Upper lobe of left lung (tissue), 6 donors: Measurements from ENCODE around the gene ARAP2. TPM values are rescaled to one million over a fixed set of nuclear protein-coding genes. Genes with fewer than 3 reads are reported as not detected.

Experiments used
- ATAC-seq, 2 donors: fragments of 200-7000 bp; cut with Tn5 transposase; one replicate each; pipeline ENCODE4 v1.9.1; 2022; ENCODE audit warnings: mild to moderate bottlenecking in 2 of 2, moderate library complexity in 2 of 2; ENCODE audit not compliant: low FRiP score in 2 of 2
- DNase-seq, 2 donors: peaks; one replicate each; pipeline ENCODE4 v3.0.0-alpha.2; 2019 to 2020
- H3K27ac ChIP-seq, 4 donors: fragments of 200-600 bp; sonication (generic); one replicate each; pipeline ENCODE4 v1.5.1; 2016 to 2019
- H3K27me3 ChIP-seq, 4 donors: fragments of 200-600 bp; sonication (generic); one replicate each; pipeline ENCODE4 v1.5.1; 2017 to 2019
- H3K36me3 ChIP-seq, 4 donors: fragments of 200-600 bp; sonication (generic); one replicate each; pipeline ENCODE4 v1.5.1; 2016 to 2019
- H3K4me1 ChIP-seq, 4 donors: fragments of 200-600 bp; sonication (generic); one replicate each; pipeline ENCODE4 v1.5.1; 2018 to 2019
- H3K4me3 ChIP-seq, 4 donors: fragments of 200-600 bp; sonication (generic); one replicate each; pipeline ENCODE4 v1.5.1; 2017 to 2019; ENCODE audit warnings: mild to moderate bottlenecking in 2 of 4, moderate library complexity in 1 of 4
- H3K9me3 ChIP-seq, 4 donors: fragments of 200-600 bp; sonication (generic); one replicate each; pipeline ENCODE4 v1.5.1; 2018 to 2019
- EP300 ChIP-seq, 4 donors: sonication (generic); formaldehyde crosslinking; IDR thresholded peaks; one replicate each; pipeline ENCODE4 v1.5.1; 2017; ENCODE audit warnings: antibody characterized with exemption in 4 of 4, control low read depth in 2 of 4
- POLR2A ChIP-seq, 4 donors: fragments of 450-650 bp; IDR thresholded peaks; one replicate each; pipeline ENCODE4 v1.5.1; 2016 to 2017; ENCODE audit warnings: antibody characterized with exemption in 4 of 4, mild to moderate bottlenecking in 2 of 4
- POLR2AphosphoS5 ChIP-seq, 2 donors: sonication (generic); formaldehyde crosslinking; IDR thresholded peaks; one replicate each; pipeline ENCODE4 v1.5.1; 2017; ENCODE audit warnings: antibody characterized with exemption in 2 of 2
- WGBS, 2 donors: methylation state at CpG; one replicate each; pipeline ENCODE4 v1.1.5; 2017 to 2018; 5-methylcytosine and 5-hydroxymethylcytosine counted together
- total RNA-seq, 6 donors: library from RNA; depleted of rRNA in 4 of 6; stranded (reverse); fragments of >200 nt in 4 of 6; gene quantifications; one replicate each; pipeline versions ENCODE4 v1.1.0 to v1.2.1, GENCODE V29; 2016 to 2021
- TF ChIP-seq, protein P1 (sequence below), 6 experiments: fragments of 450-650 bp in 4 of 6; fragments of 200-600 bp in 2 of 6; sonication (generic) in 2 of 6; IDR thresholded peaks; one replicate each; pipeline ENCODE4 v1.5.1; 2016 to 2019; ENCODE audit warnings: antibody characterized with exemption in 6 of 6
- donor health status: DM: no; HTN: no; CAD: no; lungs with moderate emphysema.
- donor health status: DM: no; HTN: yes; CAD: no; lungs with severe emphysema.

The ARAP2 gene
- total RNA-seq, 6 donors from 2014 or later = 35.6 to 270 (median 95.2) TPM

DNA sequence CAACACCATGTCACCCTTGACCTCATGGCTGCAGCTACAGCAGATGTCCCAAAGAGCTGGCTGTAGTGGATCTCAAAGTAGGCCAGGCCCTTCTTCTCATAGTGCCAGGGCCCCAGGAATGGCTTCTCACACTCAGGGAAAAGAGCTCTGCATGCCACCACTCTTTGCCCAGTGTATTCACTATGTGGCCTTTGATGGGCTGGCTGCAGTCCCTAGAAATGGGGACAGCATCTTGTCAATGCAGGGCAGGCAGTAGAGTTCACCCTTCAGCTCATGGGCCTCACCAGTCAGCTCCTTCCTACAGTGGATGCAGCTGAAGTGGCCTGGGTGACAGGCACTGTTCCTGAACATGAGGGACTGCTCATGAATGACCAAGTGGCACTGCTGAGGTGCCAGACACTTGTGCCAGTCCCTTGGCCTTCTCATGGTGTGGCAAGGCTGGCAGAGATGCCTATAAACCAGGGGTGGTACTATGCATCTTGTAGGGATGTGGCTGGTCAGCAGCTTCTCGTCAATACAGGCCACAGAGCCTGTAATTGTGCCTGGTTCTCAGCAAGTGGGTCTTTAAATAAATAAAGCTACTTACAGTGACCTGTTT lies 178.9 kb downstream of the ARAP2 start:
- no peaks in the 10 kb centered on the region for H3K27me3 ChIP-seq
- TF ChIP-seq EP300 (IDR thresholded peaks at IDR 0.05) (no peak), POLR2AphosphoS5 (IDR thresholded peaks at IDR 0.05) (no peak)
- TF ChIP-seq, protein P1, sequence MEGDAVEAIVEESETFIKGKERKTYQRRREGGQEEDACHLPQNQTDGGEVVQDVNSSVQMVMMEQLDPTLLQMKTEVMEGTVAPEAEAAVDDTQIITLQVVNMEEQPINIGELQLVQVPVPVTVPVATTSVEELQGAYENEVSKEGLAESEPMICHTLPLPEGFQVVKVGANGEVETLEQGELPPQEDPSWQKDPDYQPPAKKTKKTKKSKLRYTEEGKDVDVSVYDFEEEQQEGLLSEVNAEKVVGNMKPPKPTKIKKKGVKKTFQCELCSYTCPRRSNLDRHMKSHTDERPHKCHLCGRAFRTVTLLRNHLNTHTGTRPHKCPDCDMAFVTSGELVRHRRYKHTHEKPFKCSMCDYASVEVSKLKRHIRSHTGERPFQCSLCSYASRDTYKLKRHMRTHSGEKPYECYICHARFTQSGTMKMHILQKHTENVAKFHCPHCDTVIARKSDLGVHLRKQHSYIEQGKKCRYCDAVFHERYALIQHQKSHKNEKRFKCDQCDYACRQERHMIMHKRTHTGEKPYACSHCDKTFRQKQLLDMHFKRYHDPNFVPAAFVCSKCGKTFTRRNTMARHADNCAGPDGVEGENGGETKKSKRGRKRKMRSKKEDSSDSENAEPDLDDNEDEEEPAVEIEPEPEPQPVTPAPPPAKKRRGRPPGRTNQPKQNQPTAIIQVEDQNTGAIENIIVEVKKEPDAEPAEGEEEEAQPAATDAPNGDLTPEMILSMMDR (IDR thresholded peaks at IDR 0.05) = no peak
- no peak overlapping the region for H3K4me3 ChIP-seq
- H3K4me1 ChIP-seq = no peaks in the 10 kb centered on the region
- DNase-seq (no peak), ATAC-seq (no peak)
- H3K36me3 ChIP-seq = peaks cover 0 to 10% (median 6%) of the 10 kb centered on the region in 4 donors
- no peak overlapping the region for H3K27ac ChIP-seq
- no peaks in the 10 kb centered on the region for H3K9me3 ChIP-seq
- 93 to 94% methylated on average over 1 of the region's 1 CpG for WGBS, 2 donors

GRCh38 chr4:36064117-36064516 lies 180.2 kb downstream of the ARAP2 start:
- no peak overlapping the region for H3K4me3 ChIP-seq
- TF ChIP-seq POLR2AphosphoS5 (IDR thresholded peaks at IDR 0.05) = no peak
- no peak for TF ChIP-seq EP300 (IDR thresholded peaks at IDR 0.05)
- TF ChIP-seq, protein P1 (IDR thresholded peaks at IDR 0.05) = no peak
- TF ChIP-seq POLR2A (IDR thresholded peaks at IDR 0.05) = no peak
- ATAC-seq = no peak
- H3K36me3 ChIP-seq = peaks cover 0 to 9% (median 4%) of the 10 kb centered on the region in 4 donors
- H3K9me3 ChIP-seq = no peaks in the 10 kb centered on the region
- H3K4me1 ChIP-seq = no peaks in the 10 kb centered on the region
- H3K27ac ChIP-seq = no peak overlapping the region
- H3K27me3 ChIP-seq = no peaks in the 10 kb centered on the region
- DNase-seq = no peak

DNA sequence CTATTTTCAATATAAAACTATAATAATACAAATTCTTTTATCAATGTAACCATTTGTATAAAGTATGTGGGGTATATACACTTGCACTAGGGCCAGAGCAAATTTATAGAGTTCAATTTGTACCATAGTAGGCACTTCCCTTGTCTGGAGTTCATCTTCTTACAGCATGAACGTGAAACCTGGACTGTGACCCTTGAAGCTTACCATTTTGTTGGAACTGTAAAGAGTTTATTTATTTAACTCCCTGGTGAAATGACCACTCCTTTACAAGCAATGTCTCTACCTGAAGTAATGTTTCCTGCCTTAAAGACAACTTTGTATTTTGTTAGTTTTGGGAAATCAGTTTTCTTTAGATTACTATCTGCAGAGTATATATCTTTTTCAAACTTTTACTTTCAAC lies 188.2 kb downstream of the ARAP2 start:
- no peaks in the 10 kb centered on the region for H3K4me1 ChIP-seq
- no peak overlapping the region for H3K4me3 ChIP-seq
- H3K36me3 ChIP-seq = no peaks in the 10 kb centered on the region
- ATAC-seq (no peak), DNase-seq (no peak)
- no peaks in the 10 kb centered on the region for H3K27me3 ChIP-seq
- H3K9me3 ChIP-seq = no peaks in the 10 kb centered on the region
- no peak overlapping the region for H3K27ac ChIP-seq
- 69 to 71% methylated on average over 1 of the region's 1 CpG for WGBS, 2 donors
- TF ChIP-seq POLR2AphosphoS5 (IDR thresholded peaks at IDR 0.05) = no peak

DNA sequence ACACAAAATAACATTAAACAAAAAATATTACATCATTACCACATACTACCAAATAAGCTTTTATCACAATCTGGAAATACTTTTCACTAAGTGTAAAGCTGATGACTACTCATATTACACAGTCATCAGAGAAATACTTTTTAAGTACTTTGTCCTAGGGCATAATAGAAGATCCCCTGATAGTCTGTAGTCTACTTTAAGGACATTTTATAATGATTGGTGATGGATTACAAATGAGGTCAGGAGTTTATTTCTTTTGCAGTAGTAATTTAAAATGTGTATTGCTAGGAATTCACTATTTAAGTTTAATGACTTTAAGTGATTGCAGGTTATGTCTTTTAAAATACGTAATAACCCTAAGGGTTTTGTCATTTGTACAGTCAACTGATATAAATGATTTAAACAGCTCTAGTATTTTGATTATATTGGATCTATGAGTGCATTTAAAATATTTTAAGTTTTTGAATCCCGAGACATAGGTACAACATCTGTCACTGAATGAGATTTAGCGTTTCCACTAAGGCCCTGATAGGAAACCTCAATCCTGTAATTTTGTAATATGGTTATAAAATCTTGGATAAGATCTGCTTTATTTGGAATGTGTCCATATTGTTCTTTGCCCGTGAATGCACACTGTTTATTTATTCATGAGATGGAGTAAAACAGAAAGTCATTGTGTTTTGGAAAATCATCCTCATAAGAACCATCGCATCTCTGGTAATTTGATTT lies 189.5 kb downstream of the ARAP2 start:
- TF ChIP-seq, protein P1 (IDR thresholded peaks at IDR 0.05) = no peak
- TF ChIP-seq POLR2AphosphoS5 (IDR thresholded peaks at IDR 0.05) (no peak), POLR2A (IDR thresholded peaks at IDR 0.05) (no peak), EP300 (IDR thresholded peaks at IDR 0.05) (no peak)
- Histone ChIP-seq H3K4me3 (no peak overlapping the region), H3K4me1 (no peaks in the 10 kb centered on the region), H3K9me3 (no peaks in the 10 kb centered on the region), H3K27ac (no peak overlapping the region), H3K36me3 (no peaks in the 10 kb centered on the region), H3K27me3 (no peaks in the 10 kb centered on the region)
- WGBS, 2 donors = 69 to 81% methylated on average over 5 of the region's 5 CpGs
- no peak for ATAC-seq
- no peak for DNase-seq

- Histone ChIP-seq H3K27me3 (no peaks in the 10 kb centered on the region), H3K4me3 (no peak overlapping the region), H3K27ac (no peak overlapping the region), H3K9me3 (no peaks in the 10 kb centered on the region), H3K4me1 (no peaks in the 10 kb centered on the region), H3K36me3 (no peaks in the 10 kb centered on the region)
- ATAC-seq (no peak), DNase-seq (no peak)
- TF ChIP-seq EP300 (IDR thresholded peaks at IDR 0.05) (no peak), POLR2AphosphoS5 (IDR thresholded peaks at IDR 0.05) (no peak), POLR2A (IDR thresholded peaks at IDR 0.05) (no peak)
- TF ChIP-seq, protein P1 (IDR thresholded peaks at IDR 0.05) = no peak
- WGBS, 2 donors = 81 to 91% methylated on average over 2 of the region's 2 CpGs
Measured at GRCh38 chr4:36053930-36054329, 190.4 kb downstream of the ARAP2 start.
